ES-I3 (cell line): ENCODE results near the gene WDR46.

Experiments
- H3K36me3 ChIP-seq: 2 replicates; pipeline ENCODE4 v1.6.1; 2013; ENCODE audit warnings: mild to moderate bottlenecking, low read length, control low read depth, moderate library complexity; ENCODE audit not compliant: insufficient read depth
- H3K4me1 ChIP-seq: 2 replicates; pipeline ENCODE4 v1.6.1; 2013; ENCODE audit warnings: mild to moderate bottlenecking, control low read depth, low read length; ENCODE audit not compliant: insufficient read depth
- H3K9ac ChIP-seq: 2 replicates; pipeline ENCODE4 v1.6.1; 2013; ENCODE audit warnings: low read depth, mild to moderate bottlenecking, low read length, moderate library complexity
- H3K9me3 ChIP-seq: 2 replicates; pipeline ENCODE4 v1.6.1; 2013; ENCODE audit warnings: mild to moderate bottlenecking, low read length, moderate library complexity; ENCODE audit not compliant: control insufficient read depth, insufficient read depth

WDR46 gene

GRCh38 chr6:33317669-33318425 is 28.8 kb upstream of the WDR46 start, which contains the start of gene ZBTB22:
TSS of gene ZBTB22 (minus strand) at chr6:33317744. CDS start at chr6:33316916, 828 bp downstream.
- no peaks in the 10 kb centered on the region for H3K9me3 ChIP-seq
- peaks cover 20% of the 10 kb centered on the region for H3K36me3 ChIP-seq
- H3K9ac ChIP-seq, result peak within 1 kb of the TSS; percentile 95
- H3K4me1 ChIP-seq, result peaks cover 20% of the 10 kb centered on the region; the same call in 1 of the 2 replicates

DNA sequence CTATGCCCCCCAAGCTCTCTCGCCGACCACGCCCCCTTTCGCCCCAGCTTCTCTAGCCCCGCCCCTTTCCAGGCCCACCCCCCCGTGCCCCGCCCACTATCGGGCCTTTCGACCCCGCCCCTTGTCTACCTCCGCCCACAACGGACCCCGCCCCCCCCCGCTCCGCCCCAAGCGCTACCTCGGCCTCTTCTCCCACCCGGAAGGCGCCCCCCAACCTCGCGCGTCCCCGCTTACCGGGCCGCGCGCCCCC is 28.3 kb upstream of the WDR46 start:
- peaks cover 20% of the 10 kb centered on the region; the same call in 1 of the 2 replicates for H3K4me1 ChIP-seq
- H3K36me3 ChIP-seq, result peaks cover 20% of the 10 kb centered on the region
- H3K9me3 ChIP-seq, result no peaks in the 10 kb centered on the region
- peak overlapping the region; percentile 46; the same call in 1 of the 2 replicates for H3K9ac ChIP-seq

DNA sequence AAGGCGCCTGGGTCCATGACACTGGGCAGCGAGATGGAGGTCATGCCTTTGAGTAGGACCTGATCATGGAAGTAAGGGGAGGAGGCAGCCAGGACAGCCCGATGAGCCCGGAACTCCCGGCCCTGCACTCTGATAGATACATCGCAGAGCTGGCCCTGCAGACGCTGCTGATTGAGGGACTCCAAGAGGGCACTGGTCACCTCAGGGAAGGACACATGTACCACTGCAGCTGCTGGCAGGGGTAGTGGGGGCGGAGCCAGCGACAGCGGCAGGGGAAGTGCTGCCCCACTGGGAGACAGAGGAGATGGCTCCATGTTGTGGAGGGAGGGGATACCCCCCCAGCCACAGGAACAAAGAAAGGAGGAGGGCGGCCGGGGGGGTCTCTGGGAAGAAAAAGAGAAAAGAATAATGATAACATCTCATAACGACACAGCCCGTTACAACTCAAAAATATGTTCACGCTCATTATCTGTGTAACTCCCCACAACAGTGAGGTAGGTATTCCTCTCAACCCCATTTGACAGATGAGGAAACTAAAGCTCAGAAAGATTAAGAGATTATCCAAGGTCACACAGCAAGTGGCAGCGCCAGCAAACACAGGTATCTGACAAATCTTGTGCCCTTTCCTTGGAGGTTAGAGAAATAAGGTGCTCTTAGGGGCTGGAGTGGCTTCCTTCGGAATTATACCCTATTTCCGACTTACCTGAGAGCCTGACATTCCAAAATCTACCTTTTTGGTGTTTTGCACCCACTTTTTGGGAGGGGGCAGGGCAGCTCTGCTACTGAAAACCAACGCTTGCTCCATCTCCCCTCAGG is 27.8 kb upstream of the WDR46 start:
- no peaks in the 10 kb centered on the region for H3K9me3 ChIP-seq
- H3K9ac ChIP-seq, result peak overlapping the region; percentile 46; the same call in 1 of the 2 replicates
- H3K36me3 ChIP-seq, result peaks cover 20% of the 10 kb centered on the region
- H3K4me1 ChIP-seq, result peaks cover 20% of the 10 kb centered on the region; the same call in 1 of the 2 replicates

- no peaks in the 10 kb centered on the region for H3K9me3 ChIP-seq
- no peak overlapping the region for H3K9ac ChIP-seq
- peaks cover 20% of the 10 kb centered on the region; the same call in 1 of the 2 replicates for H3K4me1 ChIP-seq
- H3K36me3 ChIP-seq, result peaks cover 17% of the 10 kb centered on the region
Observed at GRCh38 chr6:33315793-33316602, 27.0 kb upstream of the WDR46 start.

DNA sequence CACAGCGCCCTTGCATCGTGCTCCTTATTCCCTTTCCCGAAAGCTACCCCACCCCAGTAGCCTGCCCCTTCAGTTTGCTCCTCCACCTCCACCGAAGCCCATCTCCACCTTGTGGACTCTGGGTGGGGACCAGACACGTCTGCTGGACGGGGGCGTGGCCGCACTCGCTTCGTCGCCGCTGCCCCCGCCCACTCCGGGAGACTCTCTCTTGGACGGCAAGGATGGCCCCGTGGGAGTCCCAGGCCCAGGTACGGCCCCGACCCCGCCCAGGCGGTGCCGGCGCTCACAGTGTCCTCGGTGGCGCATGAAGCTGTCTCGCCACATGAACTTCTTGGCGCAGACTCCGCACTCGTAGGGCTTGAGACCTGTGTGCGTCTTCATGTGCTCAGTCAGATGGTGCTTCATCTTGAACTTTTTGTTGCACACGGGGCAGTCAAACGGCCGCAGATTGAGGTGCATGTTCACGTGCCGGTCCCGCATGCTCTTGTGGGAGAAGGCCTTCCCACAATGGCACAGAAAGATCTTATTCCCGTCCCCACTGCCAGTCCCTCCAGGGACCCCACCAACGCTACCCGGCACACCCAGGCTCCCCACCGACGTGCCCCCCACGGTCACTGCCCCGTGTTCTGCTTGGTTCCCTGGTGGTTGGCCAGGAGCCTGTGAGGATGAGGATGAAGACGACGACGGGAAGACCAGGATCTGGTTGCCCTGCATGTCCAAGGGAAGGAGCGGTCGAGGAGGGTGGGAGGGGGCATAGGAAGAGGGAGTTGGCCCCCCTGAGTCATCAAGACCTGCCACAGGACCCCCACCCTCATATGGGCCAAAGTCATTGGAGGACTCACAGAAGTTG is 26.1 kb upstream of the WDR46 start:
- H3K9ac ChIP-seq, result peak overlapping the region; percentile 85
- H3K36me3 ChIP-seq, result peaks cover 9% of the 10 kb centered on the region
- H3K4me1 ChIP-seq, result peaks cover 14% of the 10 kb centered on the region; the same call in 1 of the 2 replicates
- H3K9me3 ChIP-seq, result no peaks in the 10 kb centered on the region

- Histone ChIP-seq H3K36me3 (peaks cover 4% of the 10 kb centered on the region), H3K9ac (peak overlapping the region; percentile 85), H3K9me3 (no peaks in the 10 kb centered on the region), H3K4me1 (peaks cover 14% of the 10 kb centered on the region; the same call in 1 of the 2 replicates)
Observed at GRCh38 chr6:33314515-33314942, 25.5 kb upstream of the WDR46 start.

DNA sequence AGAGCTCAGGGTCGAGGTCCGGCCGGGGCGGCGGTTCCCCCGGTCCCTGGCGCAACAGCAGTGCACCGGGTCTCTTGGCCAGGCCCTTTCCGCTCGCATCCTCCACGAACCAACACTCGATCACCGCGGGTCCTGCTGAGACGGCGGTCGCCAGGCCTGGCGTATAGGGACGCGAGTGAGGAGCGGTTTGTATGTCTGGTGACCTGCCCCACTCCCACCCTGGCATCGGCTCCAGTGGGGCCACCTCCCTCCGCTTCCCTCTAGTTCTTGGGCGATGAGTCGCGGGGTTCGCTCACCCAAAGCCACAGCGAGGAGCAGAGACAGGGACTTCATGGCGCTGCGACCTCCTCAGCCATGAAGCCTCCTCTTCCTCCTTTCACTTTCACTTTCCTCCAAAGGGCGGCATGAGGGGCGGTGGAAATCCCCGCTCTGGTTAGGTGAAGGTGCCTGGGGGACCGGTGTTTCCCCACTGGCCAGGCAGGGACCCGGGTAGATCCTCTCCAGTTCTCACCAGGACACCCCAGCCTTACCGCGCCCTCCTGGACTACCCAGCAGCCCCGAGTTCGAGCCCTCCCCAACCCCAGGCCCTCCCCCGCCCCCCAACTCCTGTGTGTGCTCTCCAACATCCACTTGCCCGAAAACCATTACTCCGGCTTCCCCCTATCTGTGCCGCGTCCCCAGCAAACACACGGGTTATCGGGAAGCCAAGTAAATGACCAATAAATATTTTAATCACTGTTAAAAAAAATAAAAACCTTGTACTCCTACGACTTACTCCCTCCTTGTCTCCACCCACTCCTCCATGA is 24.9 kb upstream of the WDR46 start, which contains the start of gene TAPBP:
Gene TAPBP, minus strand, starts transcription at position 370 of the 806 bp plus-strand sequence. Its CDS starts 37 bp downstream, at position 333.
- Histone ChIP-seq H3K9me3 (no peaks in the 10 kb centered on the region), H3K9ac (peak within 1 kb of the TSS; percentile 85), H3K4me1 (peaks cover 14% of the 10 kb centered on the region; the same call in 1 of the 2 replicates), H3K36me3 (no peaks in the 10 kb centered on the region)

GRCh38 chr6:33313105-33313708 is 24.2 kb upstream of the WDR46 start:
- Histone ChIP-seq H3K9me3 (no peaks in the 10 kb centered on the region), H3K9ac (peak overlapping the region; percentile 85), H3K36me3 (no peaks in the 10 kb centered on the region), H3K4me1 (peaks cover 9% of the 10 kb centered on the region; the same call in 1 of the 2 replicates)

DNA sequence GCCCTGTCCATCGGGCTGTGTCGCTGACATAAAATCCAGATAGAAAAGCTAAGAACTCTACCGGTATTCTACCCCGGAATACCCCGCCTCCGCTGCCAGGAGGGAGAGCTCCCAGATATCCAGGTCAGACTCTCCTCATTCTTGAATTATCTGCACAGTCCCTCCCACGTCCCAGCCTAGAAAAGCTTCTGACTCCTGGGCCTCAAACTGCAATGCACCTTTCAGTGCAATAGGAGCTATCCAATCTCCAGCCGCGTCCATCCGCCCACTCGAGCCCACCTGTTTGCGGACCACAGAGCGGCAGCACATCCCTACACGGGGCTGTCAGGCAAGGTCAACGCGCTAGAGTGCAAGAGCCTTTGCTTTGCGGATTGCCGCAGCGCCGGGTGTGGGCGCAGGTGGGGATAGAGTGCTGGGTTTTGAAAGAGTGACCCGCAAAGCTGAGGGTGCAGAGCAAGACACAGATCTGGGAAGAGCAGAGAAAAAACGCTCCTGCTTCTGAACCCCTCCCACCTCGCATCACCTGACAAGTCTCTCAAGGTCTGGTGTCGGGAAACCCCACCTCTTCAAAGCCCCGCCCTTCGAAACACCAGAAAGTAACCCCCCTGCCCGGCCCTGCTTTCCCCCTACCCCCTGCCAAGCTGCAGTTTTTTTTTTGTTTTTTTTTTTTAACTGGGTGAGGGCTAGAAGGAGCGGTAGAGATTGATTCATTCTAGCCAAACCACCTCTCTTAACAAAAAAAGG is 23.5 kb upstream of the WDR46 start:
- Histone ChIP-seq H3K36me3 (no peaks in the 10 kb centered on the region), H3K4me1 (peaks cover 9% of the 10 kb centered on the region; the same call in 1 of the 2 replicates), H3K9me3 (no peaks in the 10 kb centered on the region), H3K9ac (peak overlapping the region; percentile 85; the same call in 1 of the 2 replicates)

DNA sequence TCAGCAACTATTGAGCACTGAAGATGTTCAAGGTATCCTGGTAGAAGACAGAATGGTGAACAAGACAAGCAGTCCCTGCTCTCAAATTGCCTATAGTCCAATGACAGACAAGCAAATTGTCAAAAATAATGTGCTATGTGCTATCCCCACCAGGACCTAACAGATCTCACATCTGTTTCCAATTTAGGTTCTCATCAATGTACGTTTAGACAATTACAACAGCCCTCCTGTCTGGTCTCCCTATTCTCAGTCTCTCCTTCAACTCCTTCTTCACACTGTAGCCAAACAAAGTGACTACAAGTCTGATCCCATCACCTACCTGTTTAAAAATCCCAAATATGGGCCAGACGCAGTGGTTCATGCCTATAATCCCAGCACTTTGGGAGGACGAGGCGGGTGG is 17.3 kb upstream of the WDR46 start:
- Histone ChIP-seq H3K4me1 (no peaks in the 10 kb centered on the region), H3K9ac (no peak overlapping the region), H3K9me3 (no peaks in the 10 kb centered on the region), H3K36me3 (no peaks in the 10 kb centered on the region)

- no peaks in the 10 kb centered on the region for H3K9me3 ChIP-seq
- H3K36me3 ChIP-seq, result no peaks in the 10 kb centered on the region
- H3K4me1 ChIP-seq, result no peaks in the 10 kb centered on the region
- H3K9ac ChIP-seq, result no peak overlapping the region
Observed at GRCh38 chr6:33305052-33305451, 16.0 kb upstream of the WDR46 start.

- Histone ChIP-seq H3K9me3 (no peaks in the 10 kb centered on the region), H3K4me1 (no peaks in the 10 kb centered on the region), H3K36me3 (no peaks in the 10 kb centered on the region), H3K9ac (no peak overlapping the region)
Observed at GRCh38 chr6:33304216-33304615, 15.2 kb upstream of the WDR46 start.
